Measurements from ENCODE around the gene ABCA3.

DNA sequence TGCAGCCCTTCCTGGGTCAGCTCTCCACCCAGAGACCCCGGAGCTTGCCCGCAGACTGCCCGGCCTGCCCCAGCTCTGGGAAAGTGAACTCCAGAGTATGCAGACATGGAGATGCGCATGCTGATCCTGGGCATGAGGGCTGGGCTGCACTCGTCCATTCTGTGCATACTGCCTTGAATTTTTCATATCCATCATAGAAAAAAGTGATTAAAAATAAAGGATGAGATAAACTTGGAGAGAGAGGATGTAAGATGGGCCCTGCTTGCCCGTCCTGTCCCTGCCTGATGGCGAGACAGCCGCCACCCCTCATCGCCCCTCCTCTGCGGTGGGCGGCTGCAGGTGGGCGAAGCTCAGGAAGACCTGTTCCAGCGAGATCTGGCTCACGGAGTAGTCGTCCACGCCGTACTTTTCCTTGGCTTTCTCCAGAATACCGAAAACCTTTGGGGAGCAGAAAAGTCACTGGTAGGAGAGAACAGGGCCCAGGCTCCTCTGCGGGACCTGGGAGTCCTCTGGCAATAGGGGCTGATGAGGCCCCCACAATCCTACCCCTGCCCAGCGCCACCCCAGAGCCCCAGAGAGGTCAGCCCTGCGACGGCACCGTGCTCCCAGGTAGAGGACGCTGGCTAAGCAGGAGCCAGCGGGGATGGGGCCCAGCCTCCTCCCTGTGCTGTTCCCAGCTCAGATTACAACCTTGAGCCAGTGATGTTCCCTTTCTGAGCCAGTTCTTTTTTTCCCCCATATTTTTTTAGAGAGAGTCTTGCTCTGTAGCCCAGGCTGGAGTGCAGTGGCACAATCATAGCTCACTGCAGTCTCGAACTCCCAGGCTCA, 63.9 kb downstream of the ABCA3 start:
- TF ChIP-seq CTCF (IDR thresholded peaks at IDR 0.05) (no peak), POLR2A (IDR thresholded peaks at IDR 0.05) (no peak)
